ENCODE measurements around the gene PUM2.
A peak's percentile ranks its signal among the peaks of the same experiment; 100 is the strongest.
"Not testable (repeated sequence)": the region's sequence is repeated elsewhere in the genome, so short reads cannot be mapped to it uniquely, and the experiment has no call there.

The PUM2 gene

GRCh38 chr2:20350753-20351554 is at the start of gene PUM2:
TSS of gene PUM2 (minus strand) at chr2:20350844. CDS start at chr2:20327360, 23,484 bp downstream.
- peak; percentile 95 to 97 for DNase-seq

- no peak for DNase-seq
Observed at GRCh38 chr2:20400306-20400705, 49.7 kb upstream of the PUM2 start.

- no peak for DNase-seq
Observed at GRCh38 chr2:20398956-20399567, 48.4 kb upstream of the PUM2 start.

GRCh38 chr2:20397811-20398447 is 47.3 kb upstream of the PUM2 start:
- DNase-seq: no peak

GRCh38 chr2:20396356-20397000 is 45.8 kb upstream of the PUM2 start:
- DNase-seq: no peak

GRCh38 chr2:20393986-20394385 is 43.3 kb upstream of the PUM2 start:
- DNase-seq: no peak

- no peak for DNase-seq
Observed at GRCh38 chr2:20391951-20392699, 41.5 kb upstream of the PUM2 start.

- DNase-seq: no peak
Observed at GRCh38 chr2:20390524-20391123, 40.0 kb upstream of the PUM2 start.

GRCh38 chr2:20384953-20385352 is 34.3 kb upstream of the PUM2 start:
- DNase-seq: no peak

- DNase-seq: no peak
Observed at GRCh38 chr2:20382965-20383810, 32.5 kb upstream of the PUM2 start.

GRCh38 chr2:20381457-20381856 is 30.8 kb upstream of the PUM2 start:
- DNase-seq: no peak

GRCh38 chr2:20378891-20379519 is 28.4 kb upstream of the PUM2 start:
- DNase-seq: peak; percentile 48 to 74

GRCh38 chr2:20378341-20378740 is 27.7 kb upstream of the PUM2 start:
- no peak for DNase-seq

GRCh38 chr2:20377741-20378140 is 27.1 kb upstream of the PUM2 start:
- no peak for DNase-seq

- not testable (repeated sequence) for DNase-seq
Observed at GRCh38 chr2:20374982-20375381, 24.3 kb upstream of the PUM2 start.

- DNase-seq: no peak
Observed at GRCh38 chr2:20372896-20373640, 22.4 kb upstream of the PUM2 start.

GRCh38 chr2:20371323-20372025 is 20.8 kb upstream of the PUM2 start:
- no peak for DNase-seq

- no peak for DNase-seq
Observed at GRCh38 chr2:20370191-20370590, 19.5 kb upstream of the PUM2 start.

- DNase-seq: no peak
Observed at GRCh38 chr2:20369366-20369765, 18.7 kb upstream of the PUM2 start.

All from SW 1271 (cell line).